CD14-positive monocyte (primary cell): ENCODE results near the gene OR2D2. TPM values are rescaled to one million over a fixed set of nuclear protein-coding genes. Genes with fewer than 3 reads are reported as not detected.

Source experiments
- DNase-seq, 3 donors: peaks; one replicate each; pipeline ENCODE4 v3.0.0-alpha.2; 2011 to 2022
- H2AFZ ChIP-seq: 2 replicates; pipeline ENCODE4 v1.6.0; 2012; ENCODE audit warnings: mild to moderate bottlenecking, low read depth, low read length, inconsistent platforms; ENCODE audit not compliant: insufficient read depth, poor library complexity, severe bottlenecking
- H3K27ac ChIP-seq, 2 donors: 1 replicate in 1 of 2; 2 replicates in 1 of 2; pipeline ENCODE4 v1.5.1; 2012 to 2013; ENCODE audit warnings: low read length in 2 of 2, control low read depth in 1 of 2, inconsistent platforms in 1 of 2, low read depth in 1 of 2, mild to moderate bottlenecking in 1 of 2
- H3K27me3 ChIP-seq, 2 donors: one replicate each; pipeline versions ENCODE4 v1.6.0 to v1.6.1; 2011 to 2013; ENCODE audit warnings: low read length in 2 of 2; ENCODE audit not compliant: control insufficient read depth in 2 of 2, insufficient read depth in 2 of 2
- H3K36me3 ChIP-seq, 2 donors: replicated peaks in 1 of 2; 1 replicate in 1 of 2; 2 replicates in 1 of 2; pipeline versions ENCODE4 v1.5.1 to v1.6.1; 2012 to 2013; ENCODE audit warnings: low read length in 2 of 2, control low read depth in 1 of 2, inconsistent platforms in 1 of 2, mild to moderate bottlenecking in 1 of 2; ENCODE audit not compliant: insufficient read depth in 2 of 2, control insufficient read depth in 1 of 2
- H3K4me1 ChIP-seq, 2 donors: 1 replicate in 1 of 2; 2 replicates in 1 of 2; pipeline versions ENCODE4 v1.5.1 to v1.6.1; 2012 to 2013; ENCODE audit warnings: low read length in 2 of 2, control low read depth in 1 of 2, inconsistent platforms in 1 of 2, mild to moderate bottlenecking in 1 of 2, moderate library complexity in 1 of 2; ENCODE audit not compliant: insufficient read depth in 2 of 2, control insufficient read depth in 1 of 2
- H3K4me2 ChIP-seq: replicated peaks from 2 replicates; pipeline ENCODE3; 2012; ENCODE audit warnings: low read length, moderate library complexity, mild to moderate bottlenecking; ENCODE audit not compliant: poor library complexity, severe bottlenecking; ENCODE audit errors: extremely low read depth
- H3K4me3 ChIP-seq, 3 experiments: fragments of 200-600 bp in 1 of 3; sonication (generic) in 1 of 3; replicated peaks in 1 of 3; 1 replicate in 2 of 3; 2 replicates in 1 of 3; pipeline ENCODE4 v1.5.1; 2011 to 2013; ENCODE audit warnings: low read length in 3 of 3, mild to moderate bottlenecking in 3 of 3, control low read depth in 2 of 3, low read depth in 2 of 3, inconsistent platforms in 1 of 3, moderate library complexity in 1 of 3
- H3K79me2 ChIP-seq: 2 replicates; pipeline ENCODE4 v1.6.0; 2012; ENCODE audit warnings: mild to moderate bottlenecking, control low read depth, inconsistent platforms, low read length, moderate library complexity; ENCODE audit not compliant: insufficient read depth
- H3K9ac ChIP-seq: 2 replicates; pipeline ENCODE4 v1.6.0; 2017; ENCODE audit warnings: low read length, mild to moderate bottlenecking; ENCODE audit not compliant: insufficient read depth, poor library complexity, severe bottlenecking
- H3K9me3 ChIP-seq, 2 donors: replicated peaks in 1 of 2; 1 replicate in 1 of 2; 2 replicates in 1 of 2; pipeline versions ENCODE4 v1.5.1 to v1.6.1; 2012 to 2013; ENCODE audit warnings: low read length in 2 of 2, control low read depth in 1 of 2; ENCODE audit not compliant: control insufficient read depth in 1 of 2, insufficient read depth in 1 of 2
- H4K20me1 ChIP-seq: 2 replicates; pipeline ENCODE4 v1.6.0; 2012; ENCODE audit warnings: mild to moderate bottlenecking, low read length, control low read depth, moderate library complexity; ENCODE audit not compliant: insufficient read depth
- H3K27ac Mint-ChIP-seq, 7 donors: one replicate each; pipeline ENCODE4 v1.8.0; 2020; ENCODE audit warnings: mild to moderate bottlenecking in 7 of 7, mixed read lengths in 7 of 7, moderate library complexity in 6 of 7, inconsistent platforms in 2 of 7
- H3K27me3 Mint-ChIP-seq, 3 donors: one replicate each; pipeline ENCODE4 v1.8.0; 2021 to 2022; ENCODE audit warnings: low read depth in 3 of 3, mild to moderate bottlenecking in 3 of 3, mixed read lengths in 3 of 3, moderate library complexity in 3 of 3, inconsistent platforms in 1 of 3
- H3K36me3 Mint-ChIP-seq, 2 donors: one replicate each; pipeline ENCODE4 v1.8.0; 2020; ENCODE audit warnings: mixed read lengths in 2 of 2, inconsistent platforms in 1 of 2, mild to moderate bottlenecking in 1 of 2
- H3K4me1 Mint-ChIP-seq: one replicate; pipeline ENCODE4 v1.8.0; 2020; ENCODE audit warnings: mild to moderate bottlenecking, mixed read lengths
- H3K4me3 Mint-ChIP-seq, 2 donors: one replicate each; pipeline ENCODE4 v1.8.0; 2020; ENCODE audit warnings: mild to moderate bottlenecking in 2 of 2, mixed read lengths in 2 of 2, moderate library complexity in 1 of 2
- H3K9me3 Mint-ChIP-seq, 7 donors: one replicate each; pipeline ENCODE4 v1.8.0; 2020 to 2022; ENCODE audit warnings: mixed read lengths in 7 of 7, mild to moderate bottlenecking in 6 of 7, moderate library complexity in 6 of 7, inconsistent platforms in 2 of 7
- CTCF ChIP-seq: fragments of 200-600 bp; IDR thresholded peaks from one replicate; pipeline ENCODE4 v1.8.0; 2022; ENCODE audit warnings: antibody characterized with exemption, mild to moderate bottlenecking
- WGBS: methylation state at CpG from one replicate; pipeline ENCODE4 v1.1.5; 2013; ENCODE audit warnings: missing lambda C conversion rate; ENCODE audit not compliant: insufficient coverage; 5-methylcytosine and 5-hydroxymethylcytosine counted together
- intact Hi-C, 2 donors: fragments of 100-400 bp; cut with micrococcal nuclease; formaldehyde crosslinking; loops; one replicate each; pipeline versions ENCODE4 v1.15.0 to v1.15.1; 2023
- polyA plus RNA-seq, 3 donors: library from polyadenylated mRNA; depleted of rRNA in 1 of 3; unstranded in 2 of 3; stranded (reverse) in 1 of 3; fragments of 300-500 nt in 2 of 3; fragments of >200 nt in 1 of 3; fragmentation: Illumina TruSeq in 2 of 3; gene quantifications; 1 replicate in 2 of 3; 2 replicates in 1 of 3; pipeline ENCODE4 v1.2.3, GENCODE V29; 2012 to 2021

The OR2D2 gene
- polyA plus RNA-seq, 3 donors, result not detected

GRCh38 chr11:6844356-6844755 lies 47.9 kb downstream of the OR2D2 start:
- Histone ChIP-seq H3K4me1 (no peaks in the 10 kb centered on the region), H3K9ac (no peak overlapping the region), H3K36me3 (no peaks in the 10 kb centered on the region), H2AFZ (no peak overlapping the region), H3K9me3 (no peaks in the 10 kb centered on the region), H3K79me2 (no peaks in the 10 kb centered on the region), H3K4me3 (no peak overlapping the region), H3K27me3 (no peaks in the 10 kb centered on the region), H3K4me2 (no peak overlapping the region), H4K20me1 (no peaks in the 10 kb centered on the region), H3K27ac (no peak overlapping the region)
- DNase-seq, result no peak
- WGBS, result 90% methylated on average over 2 of the region's 5 CpGs
- Mint-ChIP-seq H3K27me3 (peaks cover 0 to 2% (median 0%) of the 10 kb centered on the region in 3 donors), H3K36me3 (no peaks in the 10 kb centered on the region), H3K9me3 (peaks cover 2 to 11% (median 5%) of the 10 kb centered on the region in 7 donors), H3K4me3 (no peak overlapping the region), H3K4me1 (no peaks in the 10 kb centered on the region), H3K27ac (no peak overlapping the region)
- intact Hi-C loops, result no loop called here
- no peak for TF ChIP-seq CTCF

- Histone ChIP-seq H3K4me2 (no peak overlapping the region), H3K4me1 (no peaks in the 10 kb centered on the region), H3K27me3 (no peaks in the 10 kb centered on the region), H4K20me1 (no peaks in the 10 kb centered on the region), H3K27ac (no peak overlapping the region), H3K9ac (no peak overlapping the region), H3K9me3 (no peaks in the 10 kb centered on the region), H3K4me3 (no peak overlapping the region), H3K36me3 (no peaks in the 10 kb centered on the region), H2AFZ (no peak overlapping the region), H3K79me2 (no peaks in the 10 kb centered on the region)
- H3K27ac Mint-ChIP-seq, result no peak overlapping the region
- H3K4me1 Mint-ChIP-seq, result no peaks in the 10 kb centered on the region
- H3K4me3 Mint-ChIP-seq, result no peak overlapping the region
- TF ChIP-seq CTCF, result no peak
- no peaks in the 10 kb centered on the region for H3K36me3 Mint-ChIP-seq
- DNase-seq, result no peak
- 93% methylated on average over 2 of the region's 2 CpGs for WGBS
- intact Hi-C loops, result no loop called here
- H3K27me3 Mint-ChIP-seq, result peaks cover 0 to 2% (median 0%) of the 10 kb centered on the region in 3 donors
- peaks cover 2 to 11% (median 4%) of the 10 kb centered on the region in 7 donors for H3K9me3 Mint-ChIP-seq
Observed at GRCh38 chr11:6843670-6844069, 48.6 kb downstream of the OR2D2 start.
